SJSA1 (cell line): ENCODE results near the gene BRME1. TPM values are rescaled to one million over a fixed set of nuclear protein-coding genes. Genes with fewer than 3 reads are reported as not detected.

Source experiments
- DNase-seq, 2 experiments: peaks; one replicate each; pipeline ENCODE4 v3.0.0-alpha.2; 2015 to 2020; ENCODE audit warnings: low spot score in 2 of 2, low read depth in 1 of 2
- H3K27ac ChIP-seq: fragments of 250-450 bp; sonication (Bioruptor Pico); 2 replicates; pipeline ENCODE4 v1.5.1; 2020; ENCODE audit warnings: mild to moderate bottlenecking, moderate library complexity
- H3K27me3 ChIP-seq: fragments of 250-450 bp; sonication (Bioruptor Pico); replicated peaks from 2 replicates; pipeline ENCODE4 v1.5.1; 2020; ENCODE audit warnings: mild to moderate bottlenecking, moderate library complexity
- H3K36me3 ChIP-seq: fragments of 250-450 bp; sonication (Bioruptor Pico); 2 replicates; pipeline ENCODE4 v1.5.1; 2020; ENCODE audit warnings: mild to moderate bottlenecking
- H3K4me1 ChIP-seq: fragments of 250-450 bp; sonication (Bioruptor Pico); replicated peaks from 2 replicates; pipeline ENCODE4 v1.6.1; 2021; ENCODE audit warnings: mild to moderate bottlenecking
- H3K4me3 ChIP-seq: fragments of 250-450 bp; sonication (Bioruptor Pico); 2 replicates; pipeline ENCODE4 v1.5.1; 2020; ENCODE audit warnings: mild to moderate bottlenecking
- H3K9me3 ChIP-seq: fragments of 250-450 bp; sonication (Bioruptor Pico); replicated peaks from 2 replicates; pipeline ENCODE4 v1.5.1; 2020; ENCODE audit warnings: mild to moderate bottlenecking
- total RNA-seq: library from RNA; depleted of rRNA; stranded (reverse); fragments of >200 nt; shearing (Covaris generic); gene quantifications from 2 replicates; pipeline ENCODE4 v1.2.3, GENCODE V29; 2014

BRME1 gene
- total RNA-seq, 1 experiment from 2014 or later, result 0.21 TPM

- peaks cover 70% of the 10 kb centered on the region for H3K4me1 ChIP-seq
- H3K4me3 ChIP-seq, result peak overlapping the region; percentile 37
- no peaks in the 10 kb centered on the region for H3K27me3 ChIP-seq
- no peaks in the 10 kb centered on the region for H3K36me3 ChIP-seq
- no peaks in the 10 kb centered on the region for H3K9me3 ChIP-seq
- DNase-seq, result peak; percentile 98
- peak overlapping the region; percentile 100 for H3K27ac ChIP-seq
These were observed 58.2 kb downstream of the BRME1 start for GRCh38 chr19:13847407-13848339.

GRCh38 chr19:13846557-13847406 is 59.1 kb downstream of the BRME1 start:
- peaks cover 7% of the 10 kb centered on the region for H3K36me3 ChIP-seq
- H3K4me3 ChIP-seq, result peak overlapping the region; percentile 37
- no peaks in the 10 kb centered on the region for H3K9me3 ChIP-seq
- H3K27ac ChIP-seq, result peak overlapping the region; percentile 100
- H3K27me3 ChIP-seq, result no peaks in the 10 kb centered on the region
- H3K4me1 ChIP-seq, result peaks cover 61% of the 10 kb centered on the region
- peak; percentile 99 for DNase-seq

GRCh38 chr19:13844130-13844631 is 61.7 kb downstream of the BRME1 start:
- Histone ChIP-seq H3K27ac (peak overlapping the region; percentile 99), H3K4me1 (peaks cover 62% of the 10 kb centered on the region), H3K4me3 (no peak overlapping the region), H3K36me3 (peaks cover 33% of the 10 kb centered on the region), H3K27me3 (no peaks in the 10 kb centered on the region), H3K9me3 (no peaks in the 10 kb centered on the region; the same call in 1 of the 2 replicates)
- no peak for DNase-seq

- Histone ChIP-seq H3K27ac (peak overlapping the region; percentile 99), H3K4me3 (peak overlapping the region; percentile 92), H3K4me1 (peaks cover 71% of the 10 kb centered on the region), H3K27me3 (no peaks in the 10 kb centered on the region), H3K9me3 (no peaks in the 10 kb centered on the region; the same call in 1 of the 2 replicates), H3K36me3 (peaks cover 41% of the 10 kb centered on the region)
- peak; percentile 77 to 92 for DNase-seq
These were observed 62.6 kb downstream of the BRME1 start for GRCh38 chr19:13843104-13843921.

GRCh38 chr19:13842291-13843103 is 63.4 kb downstream of the BRME1 start:
- Histone ChIP-seq H3K4me3 (peak overlapping the region; percentile 92), H3K27me3 (no peaks in the 10 kb centered on the region), H3K9me3 (no peaks in the 10 kb centered on the region; the same call in 1 of the 2 replicates), H3K27ac (peak overlapping the region; percentile 99), H3K36me3 (peaks cover 48% of the 10 kb centered on the region), H3K4me1 (peaks cover 72% of the 10 kb centered on the region)
- peak; percentile 81 to 84 for DNase-seq

- H3K27me3 ChIP-seq, result no peaks in the 10 kb centered on the region
- peaks cover 72% of the 10 kb centered on the region for H3K4me1 ChIP-seq
- peak overlapping the region; percentile 92 for H3K4me3 ChIP-seq
- H3K36me3 ChIP-seq, result peaks cover 54% of the 10 kb centered on the region
- no peak for DNase-seq
- no peaks in the 10 kb centered on the region; the same call in 1 of the 2 replicates for H3K9me3 ChIP-seq
- peak overlapping the region; percentile 99 for H3K27ac ChIP-seq
These were observed 64.0 kb downstream of the BRME1 start for GRCh38 chr19:13841962-13842290.

GRCh38 chr19:13841086-13841961 is 64.6 kb downstream of the BRME1 start:
- Histone ChIP-seq H3K9me3 (no peaks in the 10 kb centered on the region; the same call in 1 of the 2 replicates), H3K27ac (peak overlapping the region; percentile 99), H3K36me3 (peaks cover 60% of the 10 kb centered on the region), H3K27me3 (no peaks in the 10 kb centered on the region), H3K4me3 (peak overlapping the region; percentile 92), H3K4me1 (peaks cover 72% of the 10 kb centered on the region)
- peak; percentile 73 to 78 for DNase-seq

GRCh38 chr19:13840305-13841085 is 65.4 kb downstream of the BRME1 start:
- Histone ChIP-seq H3K9me3 (no peaks in the 10 kb centered on the region; the same call in 1 of the 2 replicates), H3K4me1 (peaks cover 72% of the 10 kb centered on the region), H3K36me3 (peaks cover 68% of the 10 kb centered on the region), H3K4me3 (peak overlapping the region; percentile 92), H3K27me3 (no peaks in the 10 kb centered on the region), H3K27ac (peak overlapping the region; percentile 99)
- peak; percentile 94 to 95 for DNase-seq

GRCh38 chr19:13839938-13840304 is 66.0 kb downstream of the BRME1 start:
- Histone ChIP-seq H3K27ac (peak overlapping the region; percentile 99), H3K4me1 (peaks cover 76% of the 10 kb centered on the region), H3K27me3 (no peaks in the 10 kb centered on the region), H3K4me3 (peak overlapping the region; percentile 92), H3K9me3 (no peaks in the 10 kb centered on the region; the same call in 1 of the 2 replicates), H3K36me3 (peaks cover 74% of the 10 kb centered on the region)
- peak in 1 of 2 experiments; percentile 96 for DNase-seq

GRCh38 chr19:13839130-13839937 is 66.6 kb downstream of the BRME1 start:
- no peaks in the 10 kb centered on the region for H3K27me3 ChIP-seq
- H3K4me1 ChIP-seq, result peaks cover 82% of the 10 kb centered on the region
- peaks cover 80% of the 10 kb centered on the region for H3K36me3 ChIP-seq
- peak overlapping the region; percentile 99 for H3K27ac ChIP-seq
- H3K9me3 ChIP-seq, result no peaks in the 10 kb centered on the region; the same call in 1 of the 2 replicates
- peak; percentile 95 for DNase-seq
- H3K4me3 ChIP-seq, result peak overlapping the region; percentile 92
